Mucosa of gallbladder (tissue), 1 donor: ENCODE measurements around the gene HPSE. TPM values are rescaled to one million over a fixed set of nuclear protein-coding genes. Genes with fewer than 3 reads are reported as not detected.
"Not testable (repeated sequence)": the region's sequence is repeated elsewhere in the genome, so short reads cannot be mapped to it uniquely, and the experiment has no call there.

Source experiments
- DNase-seq: peaks from one replicate; pipeline ENCODE4 v3.0.0-alpha.2; 2020; ENCODE audit warnings: low spot score
- total RNA-seq: library from RNA; stranded (reverse); gene quantifications from one replicate; pipeline ENCODE4 v1.2.1, GENCODE V29; 2021
- donor health status: DM: no; HTN: no; CAD: no.

HPSE gene
- total RNA-seq, 1 donor from 2014 or later: 5.9 TPM

GRCh38 chr4:83284193-83285054 lies 50.2 kb downstream of the HPSE start, which contains the start of gene COQ2:
Gene COQ2 (minus strand): TSS chr4:83284798. CDS start chr4:83284764, 34 bp downstream.
- DNase-seq: peak; percentile 95

DNA sequence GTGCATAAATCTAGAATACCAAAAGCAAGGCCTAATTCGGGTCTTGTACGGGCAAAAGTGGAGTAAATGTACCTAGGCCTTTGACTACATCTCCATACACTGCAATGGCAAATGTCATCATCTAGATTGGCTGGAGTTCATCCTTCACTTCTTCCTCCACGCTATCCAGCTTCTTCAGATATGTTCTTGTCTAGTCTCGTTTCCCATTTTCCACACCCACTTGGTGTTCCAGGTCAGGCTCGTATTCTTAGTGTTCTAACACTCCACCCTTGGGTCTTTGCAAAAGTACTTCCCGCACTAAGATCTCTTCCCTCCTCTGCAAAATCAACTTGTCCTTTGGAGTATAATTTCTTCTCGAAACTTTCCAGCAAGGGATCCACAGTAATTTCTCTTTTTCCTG lies 51.5 kb downstream of the HPSE start:
- no peak for DNase-seq

DNA sequence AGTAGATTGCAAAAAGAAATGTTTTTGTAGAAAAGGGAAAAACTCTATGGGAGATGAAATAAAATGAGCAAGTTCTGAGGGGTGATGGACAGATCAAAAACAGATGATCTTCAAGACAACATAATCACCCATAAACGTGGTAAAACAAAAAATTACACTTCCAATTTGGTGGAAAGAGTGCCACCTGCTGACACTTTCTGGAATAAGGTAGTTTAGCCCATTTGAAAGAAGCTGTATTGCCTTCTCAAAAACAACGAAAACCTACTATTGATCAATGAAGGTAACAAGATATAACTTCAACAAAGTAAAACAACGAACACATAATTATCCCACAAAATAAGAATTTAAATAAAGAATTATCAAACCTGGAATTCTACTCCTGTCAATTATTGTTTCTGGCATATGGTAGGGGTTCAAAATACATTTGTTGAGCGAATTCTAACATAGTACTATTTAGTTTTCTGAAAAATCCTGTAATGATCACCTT lies 52.6 kb downstream of the HPSE start:
- DNase-seq: peak; percentile 50

DNA sequence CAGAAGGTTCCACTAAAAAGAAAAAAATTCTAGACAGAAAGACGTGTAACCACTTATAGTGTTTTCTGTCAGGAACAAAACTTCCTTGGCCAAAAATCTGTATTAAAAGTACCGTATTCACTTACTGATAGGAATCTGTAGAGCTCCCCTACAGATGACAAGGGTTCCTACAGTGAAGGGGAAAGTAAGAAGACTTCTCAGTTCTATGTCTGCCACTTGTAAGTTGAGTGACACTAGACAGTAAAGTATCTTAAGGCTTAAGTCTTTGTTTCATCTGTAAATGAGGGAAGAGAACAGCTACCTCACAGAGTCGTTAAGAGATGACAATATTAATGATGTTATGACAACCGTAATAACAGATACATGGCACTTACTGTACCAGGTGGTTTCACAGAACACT lies 53.3 kb downstream of the HPSE start:
- no peak for DNase-seq

DNA sequence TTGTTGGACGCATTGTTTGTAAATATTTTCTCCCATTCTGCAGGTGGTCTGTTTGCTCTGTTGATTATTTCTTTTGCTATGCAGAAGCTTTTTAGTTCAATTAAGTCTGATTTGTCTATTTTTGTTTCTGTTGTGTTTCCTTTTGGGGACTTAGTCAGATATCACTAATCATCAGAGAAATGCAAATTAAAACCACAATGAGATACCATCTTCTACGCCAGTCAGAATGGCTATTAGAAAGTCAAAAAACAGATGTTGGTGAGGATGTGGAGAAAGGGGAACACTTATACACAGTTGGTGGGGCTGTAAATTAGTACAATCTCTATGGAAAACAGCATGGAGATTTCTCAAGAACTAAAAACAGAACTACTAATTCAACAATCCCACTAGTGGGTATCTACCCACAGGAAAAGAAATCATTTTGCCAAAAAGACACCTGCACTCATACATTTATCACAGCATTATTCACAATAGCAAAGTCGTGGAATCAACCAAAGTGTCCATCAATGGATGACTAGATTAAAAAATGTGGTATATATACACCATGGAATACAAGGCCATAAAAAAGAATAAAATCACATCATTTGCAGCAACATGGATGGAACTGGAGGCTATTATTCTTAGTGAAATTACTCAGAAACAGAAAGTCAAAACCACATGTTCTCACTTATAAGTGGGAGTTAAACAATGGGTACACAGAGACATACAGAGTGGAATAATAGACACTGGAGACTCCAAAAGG lies 58.2 kb downstream of the HPSE start:
- DNase-seq: no peak

- not testable (repeated sequence) for DNase-seq
Observed at GRCh38 chr4:83273926-83274325, 60.7 kb downstream of the HPSE start.

GRCh38 chr4:83272900-83273299 lies 61.7 kb downstream of the HPSE start:
- no peak for DNase-seq

GRCh38 chr4:83269256-83269655 lies 65.4 kb downstream of the HPSE start:
- DNase-seq: no peak

GRCh38 chr4:83268491-83268890 lies 66.2 kb downstream of the HPSE start:
- no peak for DNase-seq

DNA sequence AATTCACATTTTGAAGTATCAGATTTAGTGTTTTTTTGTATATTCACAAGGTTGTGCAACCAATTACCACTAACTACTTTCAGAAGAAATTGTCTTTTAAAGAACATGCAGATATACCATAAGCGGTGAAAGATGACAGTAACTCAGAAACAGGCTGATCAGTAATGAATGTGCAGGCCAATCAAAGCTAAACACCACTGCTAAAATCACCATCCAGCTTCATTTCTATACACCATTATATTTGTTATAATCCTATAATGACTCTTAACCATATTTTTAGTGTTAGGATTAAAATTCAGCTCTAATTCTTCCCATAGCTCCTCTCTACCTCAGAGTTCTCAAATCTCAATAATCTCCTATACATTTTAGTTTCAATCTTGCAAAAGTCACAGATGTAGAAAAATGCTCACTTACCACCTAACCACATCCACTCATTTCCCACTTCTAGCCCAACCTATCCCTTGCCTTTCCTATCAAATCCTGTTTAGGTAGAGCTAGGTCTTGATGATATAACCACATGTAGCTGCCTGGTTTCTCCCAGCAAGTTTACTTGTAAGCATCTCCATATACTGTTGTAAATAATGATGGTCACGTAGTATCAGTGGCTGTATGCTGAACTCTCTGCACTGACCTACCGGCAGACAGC lies 66.7 kb downstream of the HPSE start:
- DNase-seq: no peak

GRCh38 chr4:83267121-83267829 lies 67.4 kb downstream of the HPSE start:
- no peak for DNase-seq

DNA sequence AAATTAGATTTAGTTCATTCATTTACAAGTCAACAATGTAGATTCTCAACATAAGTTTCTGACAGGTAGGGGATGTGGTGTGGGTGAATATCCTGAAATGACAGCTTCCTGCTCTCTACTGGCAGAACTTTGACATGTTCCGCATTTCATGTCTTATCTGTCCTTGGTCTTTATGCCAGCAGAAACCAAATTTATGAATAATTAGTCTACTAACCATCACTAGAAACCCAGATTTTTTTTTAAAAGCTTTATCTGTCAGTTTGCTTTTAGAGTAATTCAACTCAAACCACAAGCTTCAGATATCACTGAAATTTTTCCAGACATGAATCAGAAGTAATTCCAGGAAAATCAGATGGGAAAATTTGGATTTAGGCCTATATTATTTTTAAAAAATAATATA lies 68.0 kb downstream of the HPSE start:
- no peak for DNase-seq

DNA sequence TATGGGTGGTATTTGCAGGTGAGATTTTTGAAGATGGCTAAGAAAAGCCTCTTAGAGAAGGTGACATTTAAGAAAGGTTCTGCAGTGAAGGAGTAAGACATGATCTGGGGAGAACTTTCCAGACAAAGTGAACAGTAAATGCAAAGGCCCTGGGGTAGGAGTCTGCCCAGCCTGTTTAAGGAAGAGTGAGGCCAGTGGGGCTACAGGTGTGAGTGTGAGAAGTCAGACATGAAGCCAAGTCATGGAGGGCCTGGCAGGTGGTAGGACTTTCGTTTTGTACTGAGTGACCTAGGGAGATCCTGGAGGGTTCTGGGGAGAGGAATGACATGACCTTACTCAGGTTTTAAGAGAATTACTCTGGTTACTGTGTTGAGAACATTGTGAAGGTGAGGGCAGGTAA lies 71.5 kb downstream of the HPSE start:
- no peak for DNase-seq

GRCh38 chr4:83262682-83263081 lies 72.0 kb downstream of the HPSE start:
- no peak for DNase-seq

DNA sequence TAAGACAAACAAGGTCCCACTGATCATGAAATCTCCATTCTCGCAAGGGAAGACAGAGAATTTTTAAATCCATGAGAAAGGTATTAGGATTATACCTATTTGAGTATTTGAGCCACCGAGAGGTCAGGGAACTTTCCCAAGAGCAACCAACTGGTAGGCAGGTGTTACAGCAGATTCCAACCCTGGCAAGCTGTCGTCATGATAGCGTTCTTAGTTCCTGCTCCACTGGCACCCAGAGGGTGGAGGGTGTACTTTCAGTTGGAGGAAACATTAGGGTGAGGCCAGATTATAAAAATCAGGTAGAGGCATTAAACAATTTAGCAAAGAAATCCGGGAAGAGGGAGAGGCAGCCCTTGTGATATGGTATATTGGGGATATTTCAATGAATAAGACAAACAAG lies 73.3 kb downstream of the HPSE start:
- no peak for DNase-seq

DNA sequence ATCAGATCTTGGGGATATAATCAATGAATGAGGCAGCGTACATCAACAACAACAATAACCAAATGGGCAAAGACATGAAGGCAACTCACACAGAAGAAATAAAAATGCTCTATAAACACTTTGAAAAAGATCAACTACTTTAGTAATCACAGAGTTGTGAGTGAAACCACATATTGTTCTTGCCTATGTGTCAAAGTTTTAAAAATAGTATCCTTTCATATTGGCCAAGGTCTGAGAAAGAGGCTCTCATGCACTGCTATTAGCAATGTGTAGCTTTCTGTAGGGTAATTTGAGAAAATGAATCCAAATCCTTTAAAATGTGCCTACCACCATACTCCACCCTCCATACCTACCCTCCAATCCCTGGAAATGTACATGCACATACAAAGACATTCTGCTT lies 75.1 kb downstream of the HPSE start:
- no peak for DNase-seq

- DNase-seq: no peak
Observed at GRCh38 chr4:83258461-83258860, 76.2 kb downstream of the HPSE start.

GRCh38 chr4:83257811-83258210 lies 76.8 kb downstream of the HPSE start:
- DNase-seq: no peak

DNA sequence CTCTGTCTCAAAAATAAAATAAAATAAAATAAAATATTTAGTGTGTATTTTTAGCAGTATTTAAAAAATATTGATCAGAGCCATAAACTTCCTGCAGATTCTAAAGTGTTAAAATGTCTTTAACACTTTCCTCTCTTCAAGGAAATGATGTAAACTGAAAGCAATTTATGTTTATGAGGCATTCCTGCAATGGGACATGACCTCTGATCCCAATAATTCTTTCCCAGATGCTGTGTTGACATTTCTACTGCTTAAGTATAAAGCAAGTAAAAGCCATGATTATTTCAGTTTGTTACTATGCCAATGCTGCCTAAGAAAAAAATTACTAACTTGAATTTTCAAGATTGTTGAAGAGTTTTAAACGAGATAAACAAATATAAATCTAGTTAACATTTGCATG lies 79.1 kb downstream of the HPSE start:
- DNase-seq: no peak

DNA sequence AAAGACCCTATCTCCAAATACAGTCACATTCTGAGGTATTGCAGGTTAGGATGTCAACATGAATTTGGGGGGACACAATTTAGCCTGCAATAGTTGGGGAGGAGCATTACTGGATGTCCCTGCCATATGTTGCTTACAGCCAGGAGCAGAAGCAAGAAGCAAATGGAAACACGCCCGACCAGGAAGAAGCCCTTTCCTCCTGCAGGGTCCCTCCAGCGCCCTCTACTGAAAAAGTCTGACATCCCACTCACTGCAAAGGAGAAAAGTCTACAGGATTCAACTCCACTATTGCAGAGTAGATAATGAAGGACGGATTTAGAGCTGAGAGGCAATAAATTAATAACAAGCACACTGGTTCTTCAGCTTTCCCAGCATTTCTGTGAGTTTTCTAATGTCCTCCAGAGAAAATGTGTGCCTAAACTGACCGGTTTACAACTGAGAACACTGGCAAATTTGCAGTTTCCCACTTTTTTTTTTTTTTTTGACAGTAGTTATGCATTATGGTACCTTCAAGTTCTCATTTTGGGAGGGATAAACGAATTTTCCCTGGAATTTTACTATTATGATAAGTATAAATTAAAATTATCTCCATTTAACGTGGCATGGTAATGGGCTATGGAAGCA lies 81.8 kb downstream of the HPSE start:
- DNase-seq: peak; percentile 72

GRCh38 chr4:83251447-83251830 lies 83.2 kb downstream of the HPSE start:
- DNase-seq: no peak
